ENCODE measurements around the gene CRIM1.

CRIM1 gene

GRCh38 chr2:36351291-36351690 is 4.3 kb upstream of the CRIM1 start:
- in situ Hi-C loops (cut with HindIII; ENCODE audit: low sequenced_read_pairs) = no loop called here
- no peak overlapping the region for H3K4me3 ChIP-seq (ENCODE audit: low read depth, low read length)
- TF ChIP-seq CTCF (IDR thresholded peaks at IDR 0.05; ENCODE audit: low read depth, low read length, missing control alignments) = no peak
- no peak for DNase-seq (ENCODE audit: low read depth)

- DNase-seq (ENCODE audit: low read depth) = no peak
- in situ Hi-C loops (cut with HindIII; ENCODE audit: low sequenced_read_pairs) = no loop called here
- no peak overlapping the region for H3K4me3 ChIP-seq (ENCODE audit: low read depth, low read length)
- TF ChIP-seq CTCF (IDR thresholded peaks at IDR 0.05; ENCODE audit: low read depth, low read length, missing control alignments) = peak; percentile 45
Observed at GRCh38 chr2:36351736-36352349, 3.7 kb upstream of the CRIM1 start.

GRCh38 chr2:36352701-36353100 is 2.9 kb upstream of the CRIM1 start:
- in situ Hi-C loops (cut with HindIII; ENCODE audit: low sequenced_read_pairs) = no loop called here
- peak; percentile 29 for TF ChIP-seq CTCF (IDR thresholded peaks at IDR 0.05; ENCODE audit: low read depth, low read length, missing control alignments)
- H3K4me3 ChIP-seq (ENCODE audit: low read depth, low read length) = no peak overlapping the region
- DNase-seq (ENCODE audit: low read depth) = peak; percentile 74

DNA sequence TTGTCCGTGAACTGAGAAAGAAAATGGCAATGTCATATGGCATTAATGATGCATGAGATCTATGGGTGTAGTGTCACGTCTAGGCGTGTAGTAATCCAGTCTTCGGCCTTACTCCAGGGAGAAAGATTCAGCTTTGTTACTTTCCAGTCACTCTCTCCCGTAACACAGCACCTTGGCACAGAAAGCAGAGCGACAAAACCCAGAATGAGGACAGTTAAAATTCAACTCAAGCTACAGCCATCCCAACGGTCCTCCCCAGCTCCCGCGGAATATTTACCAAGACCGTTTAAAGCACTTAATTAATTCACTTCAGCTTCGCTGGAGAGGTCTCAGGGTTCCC is 797 bp upstream of the CRIM1 start:
- H3K4me3 ChIP-seq (ENCODE audit: low read depth, low read length) = peak overlapping the region; percentile 95
- DNase-seq (ENCODE audit: low read depth) = no peak
- in situ Hi-C loops (cut with HindIII; ENCODE audit: low sequenced_read_pairs) = no loop called here

DNA sequence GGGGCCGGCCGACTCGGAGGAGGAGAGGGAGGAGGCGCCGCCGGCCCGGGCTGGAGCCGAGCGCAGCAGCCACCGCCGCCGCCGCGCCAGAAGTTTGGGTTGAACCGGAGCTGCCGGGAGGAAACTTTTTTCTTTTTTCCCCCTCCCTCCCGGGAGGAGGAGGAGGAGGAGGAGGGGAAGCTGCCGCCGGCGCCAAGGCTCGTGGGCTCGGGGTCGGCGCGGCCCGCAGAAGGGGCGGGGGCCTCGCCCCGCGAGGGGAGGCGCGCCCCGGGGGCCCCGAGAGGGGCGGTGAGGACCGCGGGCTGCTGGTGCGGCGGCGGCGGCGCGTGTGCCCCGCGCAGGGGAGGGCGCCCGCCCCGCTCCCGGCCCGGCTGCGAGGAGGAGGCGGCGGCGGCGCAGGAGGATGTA is 316 bp downstream of the CRIM1 start:
- no peak for DNase-seq (ENCODE audit: low read depth)
- H3K4me3 ChIP-seq (ENCODE audit: low read depth, low read length) = peak overlapping the region; percentile 95
- in situ Hi-C loops (cut with HindIII; ENCODE audit: low sequenced_read_pairs) = no loop called here
- TF ChIP-seq CTCF (IDR thresholded peaks at IDR 0.05; ENCODE audit: low read depth, low read length, missing control alignments) = no peak

More for the DNA sequence above, 797 bp upstream of the CRIM1 start:
- TF ChIP-seq CTCF (IDR thresholded peaks at IDR 0.05; ENCODE audit: low read depth, low read length, missing control alignments) = no peak

DNA sequence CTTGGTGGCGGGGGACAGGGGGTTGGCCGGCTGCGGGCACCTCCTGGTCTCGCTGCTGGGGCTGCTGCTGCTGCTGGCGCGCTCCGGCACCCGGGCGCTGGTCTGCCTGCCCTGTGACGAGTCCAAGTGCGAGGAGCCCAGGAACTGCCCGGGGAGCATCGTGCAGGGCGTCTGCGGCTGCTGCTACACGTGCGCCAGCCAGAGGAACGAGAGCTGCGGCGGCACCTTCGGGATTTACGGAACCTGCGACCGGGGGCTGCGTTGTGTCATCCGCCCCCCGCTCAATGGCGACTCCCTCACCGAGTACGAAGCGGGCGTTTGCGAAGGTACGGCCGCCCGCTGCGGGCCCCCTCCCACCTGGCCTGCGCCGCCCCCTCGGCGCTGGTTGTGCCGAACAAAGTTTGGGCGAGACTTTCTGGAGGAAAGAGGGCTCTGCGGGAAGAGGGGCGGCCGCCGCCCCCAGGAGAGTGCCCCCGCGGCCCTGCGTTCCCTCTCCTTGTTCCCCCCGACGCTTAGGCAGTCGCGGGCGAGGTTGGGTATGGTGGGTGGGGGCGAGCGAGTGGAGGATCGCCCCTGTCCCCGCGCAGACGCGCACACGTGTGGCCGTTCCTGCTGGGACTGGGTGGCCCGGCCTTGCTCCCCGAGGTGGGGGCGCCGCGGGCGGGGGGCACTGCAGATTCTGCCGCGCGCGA is 866 bp downstream of the CRIM1 start:
- DNase-seq (ENCODE audit: low read depth) = no peak
- in situ Hi-C loops (cut with HindIII; ENCODE audit: low sequenced_read_pairs) = no loop called here
- TF ChIP-seq CTCF (IDR thresholded peaks at IDR 0.05; ENCODE audit: low read depth, low read length, missing control alignments) = no peak

More for the DNA sequence above, 866 bp downstream of the CRIM1 start:
- peak overlapping the region; percentile 95 for H3K4me3 ChIP-seq (ENCODE audit: low read depth, low read length)
